Loucy (cell line): Measurements from ENCODE around the gene ZNF236.

Experiments
- H2AFZ ChIP-seq: fragments of 200-600 bp; sonication (generic); 2 replicates; pipeline ENCODE4 v1.6.0; 2016; ENCODE audit warnings: antibody characterized with exemption, mild to moderate bottlenecking, low read length, moderate library complexity
- H3F3A ChIP-seq: fragments of 200-600 bp; 2 replicates; pipeline ENCODE4 v1.6.0; 2016; ENCODE audit warnings: antibody characterized with exemption, low read depth, mild to moderate bottlenecking
- H3K27me3 ChIP-seq: fragments of 200-600 bp; sonication (generic); 2 replicates; pipeline ENCODE4 v1.6.1; 2014; ENCODE audit warnings: low read length, mild to moderate bottlenecking; ENCODE audit not compliant: insufficient read depth, poor library complexity, severe bottlenecking
- H3K36me3 ChIP-seq: fragments of 200-600 bp; sonication (generic); 2 replicates; pipeline ENCODE4 v1.6.1; 2016; ENCODE audit warnings: low read length; ENCODE audit not compliant: insufficient read depth
- H3K4me1 ChIP-seq: fragments of 200-600 bp; sonication (generic); 2 replicates; pipeline ENCODE4 v1.5.1; 2014; ENCODE audit warnings: low read length, mild to moderate bottlenecking; ENCODE audit not compliant: insufficient read depth, poor library complexity, severe bottlenecking
- H3K4me2 ChIP-seq: fragments of 200-600 bp; sonication (generic); 2 replicates; pipeline ENCODE4 v1.6.0; 2014; ENCODE audit warnings: antibody characterized with exemption, low read length, low read depth, mild to moderate bottlenecking; ENCODE audit not compliant: poor library complexity, severe bottlenecking
- H3K4me3 ChIP-seq: fragments of 200-600 bp; sonication (generic); 2 replicates; pipeline ENCODE4 v1.5.1; 2014; ENCODE audit warnings: low read length, mild to moderate bottlenecking, mixed read lengths; ENCODE audit not compliant: poor library complexity, severe bottlenecking
- H3K79me2 ChIP-seq: fragments of 200-600 bp; sonication (generic); 2 replicates; pipeline ENCODE4 v1.6.1; 2014; ENCODE audit warnings: low read length; ENCODE audit not compliant: insufficient read depth
- H3K9ac ChIP-seq: fragments of 200-600 bp; sonication (generic); 2 replicates; pipeline ENCODE4 v1.6.0; 2014; ENCODE audit warnings: mild to moderate bottlenecking, low read depth, low read length, moderate library complexity; ENCODE audit not compliant: poor library complexity, severe bottlenecking
- H3K9me2 ChIP-seq: fragments of 200-600 bp; sonication (generic); replicated peaks from 2 replicates; pipeline ENCODE4 v1.6.1; 2016; ENCODE audit warnings: low read depth, low read length, mixed read lengths
- H3K9me3 ChIP-seq: fragments of 200-600 bp; sonication (generic); 2 replicates; pipeline ENCODE4 v1.6.1; 2014; ENCODE audit warnings: mild to moderate bottlenecking, antibody characterized with exemption, low read length, low read depth; ENCODE audit not compliant: insufficient read depth
- H4K20me1 ChIP-seq: fragments of 200-600 bp; sonication (generic); 2 replicates; pipeline ENCODE4 v1.6.0; 2014; ENCODE audit warnings: antibody characterized with exemption, low read length, mild to moderate bottlenecking; ENCODE audit not compliant: insufficient read depth, poor library complexity, severe bottlenecking
- CTCF ChIP-seq: fragments of 200-600 bp; sonication (generic); conservative IDR thresholded peaks from 2 replicates; pipeline ENCODE4 v1.5.1; 2014; ENCODE audit warnings: mild to moderate bottlenecking, antibody characterized with exemption, low read length
- EZH2phosphoT487 ChIP-seq: fragments of 200-600 bp; IDR thresholded peaks from 2 replicates; pipeline ENCODE4 v1.6.1; 2018; ENCODE audit warnings: antibody characterized with exemption, mild to moderate bottlenecking, moderate library complexity, borderline replicate concordance

Gene ZNF236

DNA sequence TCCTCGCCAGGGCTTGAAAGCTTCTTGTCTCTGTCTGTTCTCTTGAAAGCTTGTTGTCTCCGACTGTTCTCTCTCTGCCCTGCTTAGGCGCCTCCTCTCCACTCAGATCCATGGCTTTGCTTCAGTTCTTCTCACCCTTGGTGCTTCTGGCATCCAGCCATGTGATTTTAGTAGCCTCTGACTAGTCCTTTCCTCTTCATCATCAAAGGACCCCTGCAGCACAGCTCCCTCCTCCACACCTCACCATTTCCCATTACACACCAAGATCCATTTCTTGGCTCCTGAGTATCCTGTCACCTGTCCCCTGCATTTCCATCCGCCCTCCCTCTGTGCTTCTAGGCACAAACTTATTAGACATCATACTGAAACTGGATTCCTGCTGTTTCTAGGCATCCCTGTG is 59.4 kb downstream of the ZNF236 start:
- Histone ChIP-seq H3K4me1 (no peaks in the 10 kb centered on the region), H3K79me2 (no peaks in the 10 kb centered on the region), H3K9me2 (no peaks in the 10 kb centered on the region), H2AFZ (no peak overlapping the region), H4K20me1 (no peaks in the 10 kb centered on the region), H3K36me3 (peaks cover 51% of the 10 kb centered on the region; the same call in 1 of the 2 replicates), H3K9ac (no peak overlapping the region), H3K4me3 (no peak overlapping the region), H3K4me2 (no peak overlapping the region), H3K27me3 (no peaks in the 10 kb centered on the region), H3F3A (no peaks in the 10 kb centered on the region), H3K9me3 (no peaks in the 10 kb centered on the region)
- TF ChIP-seq CTCF = no peak

DNA sequence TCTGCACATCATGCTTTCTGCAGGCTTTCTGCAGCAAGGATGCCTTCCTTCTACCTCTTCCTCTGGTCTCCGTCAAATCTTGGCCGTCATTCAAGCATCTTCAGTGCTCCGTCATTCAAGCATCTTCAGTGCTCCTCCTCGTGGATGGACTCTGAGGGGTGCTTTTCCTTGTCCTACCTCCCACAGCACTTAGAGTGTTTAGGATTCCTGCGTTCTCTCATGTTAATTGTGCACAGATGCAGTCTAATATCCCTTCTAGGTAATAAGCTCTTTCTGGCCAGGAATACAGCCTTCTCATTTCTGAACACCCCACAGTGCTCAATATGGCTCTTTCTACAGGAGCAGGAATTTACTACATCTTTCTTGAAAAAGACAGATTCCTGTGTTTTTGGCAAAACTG is 59.8 kb downstream of the ZNF236 start:
- H3K4me3 ChIP-seq = no peak overlapping the region
- no peaks in the 10 kb centered on the region for H3K27me3 ChIP-seq
- no peak for TF ChIP-seq CTCF
- no peak for TF ChIP-seq EZH2phosphoT487
- H3K79me2 ChIP-seq = no peaks in the 10 kb centered on the region
- no peaks in the 10 kb centered on the region for H3K9me2 ChIP-seq
- H3K9ac ChIP-seq = no peak overlapping the region
- H3K36me3 ChIP-seq = peaks cover 49% of the 10 kb centered on the region; the same call in 1 of the 2 replicates
- H2AFZ ChIP-seq = no peak overlapping the region
- no peaks in the 10 kb centered on the region for H3K9me3 ChIP-seq
- no peaks in the 10 kb centered on the region for H4K20me1 ChIP-seq
- H3K4me2 ChIP-seq = no peak overlapping the region
- H3F3A ChIP-seq = no peaks in the 10 kb centered on the region
- H3K4me1 ChIP-seq = no peaks in the 10 kb centered on the region

GRCh38 chr18:76885001-76885400 is 62.6 kb downstream of the ZNF236 start:
- H3K36me3 ChIP-seq = peaks cover 48% of the 10 kb centered on the region; the same call in 1 of the 2 replicates
- H3K27me3 ChIP-seq = no peaks in the 10 kb centered on the region
- no peaks in the 10 kb centered on the region for H4K20me1 ChIP-seq
- no peak overlapping the region for H3K9ac ChIP-seq
- H3K9me3 ChIP-seq = no peaks in the 10 kb centered on the region
- H3K79me2 ChIP-seq = no peaks in the 10 kb centered on the region
- no peaks in the 10 kb centered on the region for H3K4me1 ChIP-seq
- H3K4me3 ChIP-seq = no peak overlapping the region
- H3F3A ChIP-seq = no peaks in the 10 kb centered on the region
- H3K9me2 ChIP-seq = no peaks in the 10 kb centered on the region
- H3K4me2 ChIP-seq = no peak overlapping the region
- H2AFZ ChIP-seq = no peak overlapping the region
- no peak for TF ChIP-seq CTCF
- no peak for TF ChIP-seq EZH2phosphoT487
